ENCODE results near the gene ATP8B4.
"Not testable (repeated sequence)": the region's sequence is repeated elsewhere in the genome, so short reads cannot be mapped to it uniquely, and the experiment has no call there.

The ATP8B4 gene

DNA sequence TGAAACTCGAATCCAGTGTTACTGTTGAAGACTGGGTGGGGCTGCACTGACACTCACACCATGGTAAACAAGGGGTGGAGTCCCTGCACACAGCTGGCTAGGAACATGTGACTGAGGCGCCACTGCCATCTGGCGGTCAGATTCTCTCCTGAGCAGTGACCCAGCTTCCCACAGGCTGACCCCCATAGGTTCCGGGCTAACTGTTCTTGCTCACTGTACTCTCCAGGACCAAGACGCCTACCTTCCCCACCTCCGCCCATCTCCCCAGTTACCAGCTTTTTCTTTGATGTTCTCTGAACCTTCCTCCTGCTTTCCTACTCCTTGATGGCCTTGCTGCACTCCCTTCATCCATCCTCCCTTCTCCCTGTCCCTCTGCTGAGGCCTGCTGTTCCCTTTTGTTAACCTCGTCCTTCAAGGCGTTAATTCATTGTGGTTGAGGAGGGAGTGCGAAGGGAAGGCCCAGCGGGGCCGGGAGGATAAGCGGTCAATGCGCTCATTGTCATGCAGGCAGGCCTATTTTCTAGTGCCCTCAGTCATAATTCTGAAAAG, 115.2 kb downstream of the ATP8B4 start:
- DNase-seq: no peak

- no peak for DNase-seq
Measured at GRCh38 chr15:49991587-49991986, 127.4 kb downstream of the ATP8B4 start.

DNA sequence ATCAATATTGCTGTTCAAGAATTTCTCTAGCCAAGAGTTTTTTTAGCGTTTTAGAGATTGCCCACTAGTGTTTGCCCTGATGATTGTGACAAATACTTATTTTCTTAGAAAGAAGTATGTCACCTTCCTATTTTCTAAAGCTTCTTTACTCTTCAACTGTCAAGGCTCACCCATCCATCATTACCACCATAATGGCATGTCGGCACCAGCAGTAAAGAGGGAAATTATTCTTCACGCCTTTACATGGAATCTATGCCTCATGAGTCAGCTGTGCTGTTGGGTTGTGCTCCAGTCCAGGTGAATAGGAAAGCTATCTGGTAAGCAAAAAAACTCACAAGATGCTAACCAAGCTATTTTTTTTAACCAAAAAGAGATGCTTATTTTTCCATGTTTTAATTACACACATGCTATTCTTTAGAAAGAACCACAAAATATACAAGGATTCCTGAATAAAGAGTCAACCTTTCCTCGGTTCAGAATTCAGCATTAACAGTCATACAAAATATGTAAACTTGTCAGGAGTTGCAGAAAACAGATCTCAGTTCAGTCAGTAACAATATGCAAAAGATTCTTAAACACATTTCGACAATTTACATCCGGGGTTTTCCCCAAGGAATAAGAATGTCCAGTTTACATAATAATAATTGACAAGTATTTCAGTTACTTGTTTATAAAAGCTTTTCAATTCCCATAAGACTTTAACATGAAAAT, 128.0 kb downstream of the ATP8B4 start:
- DNase-seq: no peak

DNA sequence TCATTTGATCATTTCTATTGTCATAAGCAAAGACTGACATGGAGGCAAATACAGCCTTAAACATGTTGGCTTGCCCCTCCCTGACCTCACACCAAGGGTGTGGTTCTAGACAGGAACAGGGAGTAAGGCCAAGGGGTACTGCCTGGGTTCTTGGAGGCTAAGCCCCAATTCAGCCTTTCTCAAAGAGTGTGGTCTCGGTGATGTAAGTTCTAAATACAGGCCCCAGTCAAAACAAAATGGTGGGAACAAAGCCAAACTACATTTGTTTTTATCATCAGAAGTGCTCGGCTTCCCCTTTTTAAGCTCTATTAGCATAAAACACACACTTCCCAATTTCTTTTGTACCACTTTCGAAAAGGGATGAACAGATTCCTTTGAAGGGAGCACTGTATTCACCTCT, 129.5 kb downstream of the ATP8B4 start:
- no peak for DNase-seq

DNA sequence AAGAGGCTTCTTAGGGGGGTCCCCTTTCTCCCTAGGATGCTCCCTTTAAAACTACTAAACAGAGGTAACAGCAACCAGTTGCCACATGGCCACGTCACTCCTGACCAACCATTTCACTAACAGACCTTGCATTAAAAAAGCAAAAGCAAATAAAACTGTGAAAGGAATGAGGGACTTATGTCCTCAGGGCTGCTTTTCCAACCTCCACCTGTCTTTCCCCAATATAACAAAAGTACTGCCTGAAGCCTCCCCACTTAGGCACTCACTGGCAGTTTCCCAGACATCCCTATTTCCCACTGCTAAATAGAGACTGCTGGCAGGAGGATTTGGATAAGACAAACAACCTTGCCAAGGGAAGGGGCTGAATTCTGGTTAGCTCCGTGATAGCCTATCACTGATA, 130.3 kb downstream of the ATP8B4 start:
- no peak for DNase-seq

DNA sequence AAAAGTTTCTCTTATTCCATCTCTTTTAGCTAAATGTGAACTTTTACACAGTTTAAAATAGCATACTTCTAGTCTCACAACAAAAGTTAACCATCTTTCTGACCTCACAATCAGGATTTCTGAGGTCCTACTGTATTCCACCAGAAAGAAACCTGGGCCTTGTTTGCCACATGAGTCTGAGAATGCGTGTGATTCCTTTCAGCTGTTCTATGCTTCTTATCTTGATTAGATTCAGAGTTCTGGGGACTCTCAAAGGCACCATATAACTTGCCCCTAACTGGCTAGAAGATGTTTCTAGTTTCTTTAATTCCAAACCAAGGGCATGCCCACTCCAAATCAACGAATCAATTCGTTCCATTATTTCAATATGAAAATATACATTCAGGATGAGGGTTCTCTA, 131.1 kb downstream of the ATP8B4 start:
- no peak for DNase-seq

DNA sequence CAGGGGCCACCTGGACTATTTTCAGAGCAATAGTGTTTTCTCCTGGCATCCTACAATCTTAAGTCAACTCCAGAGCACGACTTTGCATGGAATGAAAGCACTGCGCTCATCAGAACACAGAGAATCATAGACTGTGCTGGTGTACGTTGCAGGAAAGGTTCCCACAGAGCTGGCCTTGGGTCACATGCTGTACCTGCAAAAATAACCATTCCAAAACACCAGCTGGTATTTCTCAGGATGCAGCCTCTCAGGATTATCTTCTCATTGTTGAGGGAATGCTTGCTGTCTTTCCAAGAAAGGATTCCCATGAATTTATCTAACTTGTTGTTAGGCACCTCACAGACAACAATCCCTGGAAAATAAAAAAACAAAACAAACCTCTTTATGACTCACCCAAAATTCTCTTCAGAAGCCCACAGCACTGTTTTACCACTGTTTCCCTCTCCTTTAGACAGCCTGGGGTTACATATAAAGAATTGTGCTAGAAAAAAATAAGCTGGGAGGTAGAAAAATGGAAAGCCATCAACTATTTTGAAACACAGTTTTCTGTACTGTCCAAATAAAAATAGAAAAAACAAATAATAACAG, 131.7 kb downstream of the ATP8B4 start:
- no peak for DNase-seq

DNA sequence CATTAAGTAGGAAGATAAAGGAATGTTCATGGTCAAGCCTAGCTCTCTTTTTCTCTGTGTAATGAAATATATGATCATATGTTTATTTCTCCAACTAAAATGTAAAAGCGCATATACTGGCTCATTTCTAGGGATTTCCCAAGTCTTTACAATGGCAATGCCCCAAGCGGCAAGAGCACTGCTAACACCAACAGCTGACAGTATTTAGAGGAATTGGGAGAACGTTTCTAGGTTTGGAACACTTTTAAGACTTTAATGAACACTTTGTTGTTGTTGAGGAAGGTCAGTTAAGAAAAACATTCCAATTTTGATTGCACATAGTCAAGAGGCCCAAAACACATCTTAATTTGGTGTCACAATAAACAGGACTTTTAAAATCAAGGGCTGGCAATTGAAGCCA, 132.7 kb downstream of the ATP8B4 start:
- DNase-seq: no peak

GRCh38 chr15:49985463-49985862, 133.6 kb downstream of the ATP8B4 start:
- DNase-seq: no peak

DNA sequence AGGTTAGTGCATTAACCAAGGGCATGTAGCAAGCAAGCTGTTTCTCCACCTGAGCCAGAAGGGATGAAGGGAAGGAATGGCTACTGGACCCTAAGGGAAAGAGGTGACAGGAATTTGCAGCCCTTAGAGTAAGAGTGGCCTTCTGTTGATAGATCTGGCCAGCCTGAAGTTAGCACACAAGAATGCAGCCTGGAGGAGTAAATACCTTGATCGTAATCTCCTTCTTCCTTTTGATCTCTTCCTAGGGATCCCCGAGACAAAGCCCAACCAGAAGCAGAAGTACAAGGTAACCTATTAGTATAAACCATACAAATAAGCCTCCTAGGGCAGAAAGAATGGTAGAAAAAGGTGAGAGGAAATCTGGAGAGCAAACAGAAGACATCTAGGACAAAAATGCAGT, 134.6 kb downstream of the ATP8B4 start:
- no peak for DNase-seq

GRCh38 chr15:49982584-49982983, 136.4 kb downstream of the ATP8B4 start:
- DNase-seq: no peak

DNA sequence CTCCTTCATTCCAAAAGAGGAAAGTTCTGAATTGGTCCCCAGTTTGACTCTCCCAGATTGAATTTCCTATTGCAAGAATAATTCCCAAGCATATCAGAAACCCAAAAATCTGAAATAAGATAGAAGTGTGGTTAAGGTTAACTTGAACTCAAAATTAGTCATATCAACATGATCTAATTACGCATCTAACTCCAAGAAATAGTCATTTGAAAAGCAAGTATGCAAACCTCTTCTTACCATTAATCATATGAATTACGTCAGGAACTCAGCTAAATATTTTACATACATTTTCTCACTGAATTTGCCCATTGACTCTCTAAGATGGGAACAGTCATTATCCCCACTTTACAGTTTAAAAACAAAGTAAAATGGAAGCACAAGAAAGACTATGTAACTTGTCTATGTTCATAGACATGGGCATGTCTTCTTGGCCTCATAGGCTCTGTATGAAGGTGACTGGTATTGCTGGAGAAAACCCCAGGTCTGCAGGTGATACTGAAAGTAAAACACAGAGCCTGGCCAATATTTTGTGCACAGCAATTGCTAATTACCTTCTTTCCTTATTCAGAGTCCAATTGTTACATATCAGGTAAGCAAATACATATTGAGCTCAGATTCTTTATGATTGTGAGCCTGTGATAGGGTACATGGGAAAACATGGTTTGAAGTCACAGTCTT, 139.2 kb downstream of the ATP8B4 start:
- no peak for DNase-seq

GRCh38 chr15:49978121-49978520, 140.9 kb downstream of the ATP8B4 start:
- no peak for DNase-seq

- no peak for DNase-seq
Measured at GRCh38 chr15:49977306-49977705, 141.7 kb downstream of the ATP8B4 start.

DNA sequence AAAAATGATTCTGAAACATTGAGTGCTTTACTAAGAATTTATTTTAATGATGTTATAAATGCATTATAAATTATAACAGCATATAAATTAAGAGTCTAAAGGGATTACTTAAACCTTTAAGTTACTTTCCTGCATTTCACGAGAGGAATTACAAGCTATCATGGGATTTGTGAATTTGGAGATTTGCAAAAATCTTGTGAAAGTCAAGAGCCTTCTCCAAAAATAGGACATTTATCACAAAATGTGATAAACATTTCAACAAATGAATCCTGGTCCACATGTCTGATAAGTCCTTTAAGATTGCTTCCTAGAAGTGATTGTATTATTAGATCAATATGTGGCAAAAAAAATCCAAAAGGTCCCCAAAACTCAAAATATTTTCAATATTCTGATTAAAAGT, 154.5 kb downstream of the ATP8B4 start:
- no peak for DNase-seq

- no peak for DNase-seq
Measured at GRCh38 chr15:49964061-49964460, 155.0 kb downstream of the ATP8B4 start.

DNA sequence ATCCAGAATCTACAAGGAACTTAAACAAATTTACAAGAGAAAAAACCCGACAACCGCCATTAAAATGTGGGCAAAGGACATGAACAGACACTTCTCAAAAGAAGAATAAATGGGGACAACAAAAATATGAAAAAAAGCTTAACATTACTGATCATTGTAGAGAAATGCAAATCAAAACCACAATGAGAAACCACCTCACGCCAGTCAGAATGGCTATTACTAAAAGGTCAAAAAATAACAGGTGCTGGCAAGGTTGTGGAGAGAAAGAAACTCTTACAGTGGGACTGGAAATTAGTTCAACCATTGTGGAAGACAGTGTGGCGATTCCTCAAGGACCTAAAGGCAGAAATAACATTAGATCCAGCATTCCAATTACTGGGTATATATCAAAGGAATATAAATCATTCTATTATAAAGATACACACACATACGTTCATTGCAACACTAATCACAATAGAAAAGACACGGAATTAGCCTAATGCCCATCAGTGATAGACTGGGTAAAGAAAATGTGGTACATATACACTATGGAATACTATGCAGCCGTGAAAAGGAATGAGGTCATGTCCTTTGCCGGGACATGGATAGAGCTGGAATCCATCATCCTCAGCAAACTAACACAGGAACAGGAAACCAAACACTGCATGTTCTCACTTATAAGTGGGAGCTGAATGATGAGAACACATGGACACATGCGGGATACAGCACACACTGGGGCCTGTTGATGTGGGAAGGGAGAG, 155.8 kb downstream of the ATP8B4 start:
- DNase-seq: not testable (repeated sequence)

DNA sequence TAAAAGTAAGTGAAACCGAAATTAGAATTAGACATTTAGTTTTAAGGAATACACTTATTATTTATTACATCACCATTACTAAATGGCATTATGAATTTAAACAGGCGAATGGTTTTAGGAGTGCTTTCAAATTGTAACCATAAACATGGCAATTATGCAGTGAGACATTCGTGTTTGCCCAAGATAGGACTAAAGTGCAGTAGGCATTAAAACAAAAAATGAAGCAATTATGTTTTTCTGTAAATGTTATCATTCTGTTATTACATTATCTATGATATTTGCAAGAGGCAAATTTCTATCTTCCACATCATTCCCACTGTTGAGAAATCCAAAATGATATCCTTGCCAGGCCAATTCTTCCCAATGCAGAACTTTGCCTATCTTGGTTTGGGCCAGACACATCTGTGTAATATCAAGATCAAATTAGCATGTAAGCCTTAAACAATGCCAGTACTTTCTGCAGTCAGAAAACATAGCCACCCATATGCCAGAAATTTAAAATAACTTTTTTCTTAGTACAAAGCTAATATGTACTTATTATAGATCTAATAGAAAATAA, 156.9 kb downstream of the ATP8B4 start:
- no peak for DNase-seq

DNA sequence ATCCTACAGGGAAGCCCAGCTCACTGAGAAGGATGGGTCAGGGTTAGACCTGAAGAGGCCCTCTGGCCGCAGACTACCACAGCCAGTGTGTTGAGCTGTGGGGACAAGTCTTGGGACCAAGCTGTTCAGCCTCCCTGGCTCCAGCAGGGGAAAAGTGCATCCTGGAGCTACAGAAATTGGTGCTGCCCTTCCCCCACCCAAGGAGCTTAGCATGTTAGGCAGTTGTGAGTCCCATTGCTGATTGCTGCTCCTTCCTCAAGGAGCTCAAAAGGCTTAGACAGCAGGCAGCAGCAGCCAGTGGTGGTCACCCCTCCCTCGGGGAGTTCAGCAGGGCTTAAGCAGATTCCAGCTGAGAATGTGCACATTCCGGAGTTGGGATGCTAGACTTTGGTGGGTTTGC, 165.6 kb downstream of the ATP8B4 start:
- no peak for DNase-seq

- DNase-seq: no peak
Measured at GRCh38 chr15:49946681-49947080, 172.4 kb downstream of the ATP8B4 start.

DNA sequence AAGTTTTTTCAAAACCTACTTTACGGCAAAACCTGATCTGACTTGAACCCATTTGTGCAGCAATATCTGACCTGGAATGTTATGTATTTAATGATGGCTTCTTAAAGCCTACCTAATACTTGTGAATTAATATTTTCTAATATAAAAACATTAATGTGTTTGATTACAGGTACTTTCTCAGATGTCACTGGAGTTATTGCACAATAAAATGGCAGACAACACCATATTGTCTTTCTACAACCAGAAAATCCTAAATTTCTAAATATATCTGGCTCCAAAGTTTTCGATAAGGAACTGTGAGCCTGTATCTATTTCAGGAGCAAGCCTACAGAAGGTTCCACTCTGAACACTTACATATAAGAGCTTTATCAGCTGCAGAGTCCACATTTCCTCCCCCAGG, 184.5 kb downstream of the ATP8B4 start:
- no peak for DNase-seq

DNA sequence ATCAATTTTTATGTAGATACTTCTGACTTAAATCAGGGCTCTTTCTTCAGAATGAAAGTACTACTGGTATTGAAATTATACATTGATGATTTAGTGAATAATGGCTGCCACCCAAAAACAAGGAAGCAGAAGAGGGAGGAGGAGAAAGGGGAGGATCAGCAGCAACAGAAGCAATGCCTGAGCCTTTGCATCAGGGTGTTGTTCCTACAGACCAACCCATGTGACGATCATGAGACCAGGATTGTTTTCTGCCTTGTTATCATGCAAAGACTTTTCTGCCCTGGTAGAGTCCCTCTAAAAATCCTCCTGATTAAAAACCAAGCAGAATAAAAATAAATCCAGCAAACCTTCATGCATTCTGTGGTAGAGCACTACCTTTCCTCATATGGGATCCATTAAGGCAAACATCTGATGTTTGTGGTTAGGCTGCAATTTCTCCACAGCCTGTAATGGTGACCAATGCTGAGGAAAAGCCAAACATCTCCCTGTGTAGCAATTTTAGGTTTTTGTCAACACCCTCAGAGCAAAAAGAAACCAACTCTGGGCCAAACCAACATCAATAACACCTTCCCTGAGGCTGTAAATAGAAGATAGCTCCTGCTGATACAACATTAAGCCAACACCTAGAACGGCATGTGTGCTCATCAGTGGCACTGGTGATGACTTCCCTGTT, 191.7 kb downstream of the ATP8B4 start:
- no peak for DNase-seq

DNA sequence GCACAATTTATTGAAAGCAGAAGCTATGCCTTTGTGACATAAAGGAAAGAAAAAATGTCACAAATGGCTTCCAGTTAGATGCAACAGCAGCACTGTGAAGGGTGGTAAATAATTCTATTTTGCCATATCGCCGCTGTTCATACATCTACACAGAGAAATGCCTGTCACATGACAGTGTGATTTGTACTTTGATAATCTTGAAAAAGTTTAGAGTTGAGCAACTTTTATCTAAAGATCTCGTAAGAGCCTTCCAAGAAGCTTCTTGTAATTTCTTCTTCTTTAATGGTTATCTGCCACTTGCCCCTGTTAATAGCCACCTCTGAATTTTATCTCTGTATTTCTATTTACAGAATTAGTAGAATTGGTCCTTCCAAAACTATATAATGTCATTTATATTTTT, 192.3 kb downstream of the ATP8B4 start:
- DNase-seq: no peak
